GM12864 (cell line): ENCODE measurements around the gene RASSF3.

ENCODE experiments used
- DNase-seq: peaks from one replicate; pipeline ENCODE4 v3.0.0-alpha.2; 2011; ENCODE audit warnings: low read depth
- H3K4me3 ChIP-seq: 2 replicates; pipeline ENCODE4 v1.5.1; 2011; ENCODE audit warnings: mild to moderate bottlenecking, low read depth, low read length, control low read depth
- TF ChIP-seq, protein P1 (sequence below): IDR thresholded peaks from 2 replicates; pipeline ENCODE4 v1.5.1; 2011; ENCODE audit warnings: low read depth, mild to moderate bottlenecking, moderate library complexity, low read length, control low read depth, inconsistent platforms; ENCODE audit errors: missing control alignments

Gene RASSF3

GRCh38 chr12:64670019-64670418 is 59.7 kb downstream of the RASSF3 start:
- no peak for DNase-seq
- H3K4me3 ChIP-seq = peak overlapping the region; percentile 47; the same call in 1 of the 2 replicates

GRCh38 chr12:64670919-64671639 is 60.8 kb downstream of the RASSF3 start:
- no peak for DNase-seq
- TF ChIP-seq, protein P1, sequence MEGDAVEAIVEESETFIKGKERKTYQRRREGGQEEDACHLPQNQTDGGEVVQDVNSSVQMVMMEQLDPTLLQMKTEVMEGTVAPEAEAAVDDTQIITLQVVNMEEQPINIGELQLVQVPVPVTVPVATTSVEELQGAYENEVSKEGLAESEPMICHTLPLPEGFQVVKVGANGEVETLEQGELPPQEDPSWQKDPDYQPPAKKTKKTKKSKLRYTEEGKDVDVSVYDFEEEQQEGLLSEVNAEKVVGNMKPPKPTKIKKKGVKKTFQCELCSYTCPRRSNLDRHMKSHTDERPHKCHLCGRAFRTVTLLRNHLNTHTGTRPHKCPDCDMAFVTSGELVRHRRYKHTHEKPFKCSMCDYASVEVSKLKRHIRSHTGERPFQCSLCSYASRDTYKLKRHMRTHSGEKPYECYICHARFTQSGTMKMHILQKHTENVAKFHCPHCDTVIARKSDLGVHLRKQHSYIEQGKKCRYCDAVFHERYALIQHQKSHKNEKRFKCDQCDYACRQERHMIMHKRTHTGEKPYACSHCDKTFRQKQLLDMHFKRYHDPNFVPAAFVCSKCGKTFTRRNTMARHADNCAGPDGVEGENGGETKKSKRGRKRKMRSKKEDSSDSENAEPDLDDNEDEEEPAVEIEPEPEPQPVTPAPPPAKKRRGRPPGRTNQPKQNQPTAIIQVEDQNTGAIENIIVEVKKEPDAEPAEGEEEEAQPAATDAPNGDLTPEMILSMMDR = no peak
- no peak overlapping the region for H3K4me3 ChIP-seq

More at GRCh38 chr12:64670019-64670418, 59.7 kb downstream of the RASSF3 start:
- TF ChIP-seq, protein P1 = no peak

DNA sequence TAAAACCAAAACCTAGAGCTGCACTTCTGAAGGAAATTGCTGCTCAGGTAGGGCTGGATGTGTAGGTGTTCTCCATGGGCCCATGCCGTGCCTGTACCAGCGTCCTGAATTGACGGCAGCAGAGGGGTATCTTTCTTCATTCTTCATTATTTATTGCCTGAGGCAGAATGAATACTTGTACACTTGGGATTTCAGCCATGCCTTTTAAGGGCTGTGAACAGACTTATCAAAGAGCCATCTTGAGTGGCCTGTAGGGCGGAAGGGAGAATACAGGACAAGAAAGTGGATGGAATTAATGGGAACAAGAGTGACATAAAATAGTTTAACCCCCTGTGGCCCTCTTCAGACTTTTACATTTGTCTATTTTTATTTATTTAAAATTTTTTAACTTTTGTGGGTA is 61.4 kb downstream of the RASSF3 start:
- H3K4me3 ChIP-seq = no peak overlapping the region
- TF ChIP-seq, protein P1 = no peak
- no peak for DNase-seq

- no peak for DNase-seq
- no peak overlapping the region for H3K4me3 ChIP-seq
- TF ChIP-seq, protein P1 = no peak
These were observed 62.7 kb downstream of the RASSF3 start for GRCh38 chr12:64672925-64673409.

GRCh38 chr12:64673490-64674169 is 63.3 kb downstream of the RASSF3 start:
- no peak for DNase-seq
- H3K4me3 ChIP-seq = no peak overlapping the region
- TF ChIP-seq, protein P1 = no peak

GRCh38 chr12:64674367-64674922 is 64.2 kb downstream of the RASSF3 start:
- TF ChIP-seq, protein P1 = no peak
- DNase-seq = no peak
- H3K4me3 ChIP-seq = no peak overlapping the region
